Cerebellar nuclear complex (tissue), 1 donor: Measurements from ENCODE around the gene ABCA13.

Experiments used
- DNase-seq, 2 experiments: peaks; one replicate each; lab custom pipeline; 2025; lab: John Stamatoyannopoulos, UW

The ABCA13 gene

GRCh38 chr7:48636391-48637015, 465.2 kb downstream of the ABCA13 start:
- no peak for DNase-seq

GRCh38 chr7:48637382-48637781, 466.1 kb downstream of the ABCA13 start:
- no peak for DNase-seq

GRCh38 chr7:48638041-48638440, 466.8 kb downstream of the ABCA13 start:
- no peak for DNase-seq

- no peak for DNase-seq
Observed at GRCh38 chr7:48643431-48644013, 472.3 kb downstream of the ABCA13 start.

GRCh38 chr7:48658138-48658537, 486.9 kb downstream of the ABCA13 start:
- no peak for DNase-seq

GRCh38 chr7:48660306-48660870, 489.1 kb downstream of the ABCA13 start:
- DNase-seq, result no peak

- DNase-seq, result no peak
Observed at GRCh38 chr7:48664241-48664640, 493.0 kb downstream of the ABCA13 start.

- DNase-seq, result no peak
Observed at GRCh38 chr7:48665353-48666135, 494.3 kb downstream of the ABCA13 start.

- DNase-seq, result no peak
Observed at GRCh38 chr7:48667407-48667806, 496.1 kb downstream of the ABCA13 start.

GRCh38 chr7:48671656-48672055, 500.4 kb downstream of the ABCA13 start:
- DNase-seq, result no peak

- DNase-seq, result no peak
Observed at GRCh38 chr7:48681006-48681405, 509.7 kb downstream of the ABCA13 start.

GRCh38 chr7:48691788-48692187, 520.5 kb downstream of the ABCA13 start:
- no peak for DNase-seq
